SK-N-SH treated with all-trans-retinoic acid at 6 μM for 48 hours (cell line): Measurements from ENCODE around the gene CELSR2.

Source experiments
- CSRNP3 ChIP-seq: fragments of 250-450 bp; sonication (Bioruptor Pico); IDR thresholded peaks from 2 replicates; pipeline ENCODE4 v1.5.1; 2021; ENCODE audit warnings: mild to moderate bottlenecking, moderate library complexity
- ZFP30 ChIP-seq: fragments of 450-650 bp; formaldehyde crosslinking; IDR thresholded peaks from 2 replicates; pipeline ENCODE4 v1.5.0; 2022; ENCODE audit warnings: mild to moderate bottlenecking, moderate library complexity
- ZNF565 ChIP-seq: fragments of 450-650 bp; formaldehyde crosslinking; conservative IDR thresholded peaks from 2 replicates; pipeline ENCODE4 v1.5.0; 2020; ENCODE audit warnings: low read depth, mild to moderate bottlenecking, moderate library complexity
- ZNF70 ChIP-seq: fragments of 450-650 bp; formaldehyde crosslinking; IDR thresholded peaks from 2 replicates; pipeline ENCODE4 v1.5.0; 2020; ENCODE audit warnings: mild to moderate bottlenecking, moderate library complexity

- TF ChIP-seq ZFP30 (CRISPR knock-in tag): no peak
- no peak for TF ChIP-seq ZNF565 (CRISPR knock-in tag)
- no peak for TF ChIP-seq CSRNP3
- TF ChIP-seq ZNF70 (CRISPR knock-in tag): no peak
Observed at GRCh38 chr1:109263597-109264378, 14.4 kb downstream of the CELSR2 start.
